CD4-positive, alpha-beta T cell treated with Interleukin-17A for 4 hours (primary cell): ENCODE data around the gene PARM1.
"Not testable (repeated sequence)": the region's sequence is repeated elsewhere in the genome, so short reads cannot be mapped to it uniquely, and the experiment has no call there.

Experiments
- DNase-seq: peaks from one replicate; pipeline ENCODE4 v3.0.0-alpha.2; 2020; ENCODE audit warnings: mixed read lengths

The PARM1 gene

DNA sequence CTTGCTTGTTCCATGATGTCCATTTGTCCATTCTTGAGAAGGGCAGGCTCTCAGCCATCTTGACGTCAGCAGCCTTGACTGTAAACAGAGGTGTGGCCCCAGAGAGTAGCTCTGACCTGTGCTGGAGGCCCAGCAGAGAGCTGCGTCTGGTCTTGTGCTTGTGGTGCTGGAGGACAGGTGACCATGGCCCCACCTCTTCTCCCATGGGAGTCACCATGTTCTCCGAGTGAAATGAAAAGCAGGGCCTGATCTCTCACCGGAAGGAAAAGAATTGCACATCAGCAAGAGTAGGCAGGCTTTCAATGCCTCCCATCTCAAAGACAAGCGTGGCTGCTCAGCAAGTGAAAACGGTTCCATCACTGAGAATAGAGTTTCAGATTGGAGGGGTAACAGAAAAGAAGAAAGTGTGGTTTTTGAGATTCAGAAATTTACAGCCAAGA, 11.5 kb downstream of the PARM1 start:
- no peak for DNase-seq

DNA sequence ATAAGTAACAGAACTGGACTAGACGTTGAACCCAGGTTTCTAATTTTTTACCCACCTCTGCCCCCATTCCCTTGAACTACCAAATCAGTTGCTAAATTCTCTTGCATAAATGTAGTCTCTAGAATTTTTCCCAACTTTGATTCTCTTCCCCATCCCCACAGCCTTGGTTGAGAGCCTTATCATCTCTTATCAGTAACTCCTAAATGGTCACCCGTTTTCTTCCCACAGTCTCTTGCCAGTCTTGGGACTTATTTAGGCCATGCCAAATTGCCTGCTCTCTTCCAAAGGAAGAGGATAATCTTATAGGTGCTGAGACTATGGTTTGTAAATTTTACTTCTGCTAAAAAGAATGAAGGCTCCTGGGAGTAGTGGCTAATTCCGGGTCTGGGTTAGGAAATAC, 13.3 kb downstream of the PARM1 start:
- no peak for DNase-seq

DNA sequence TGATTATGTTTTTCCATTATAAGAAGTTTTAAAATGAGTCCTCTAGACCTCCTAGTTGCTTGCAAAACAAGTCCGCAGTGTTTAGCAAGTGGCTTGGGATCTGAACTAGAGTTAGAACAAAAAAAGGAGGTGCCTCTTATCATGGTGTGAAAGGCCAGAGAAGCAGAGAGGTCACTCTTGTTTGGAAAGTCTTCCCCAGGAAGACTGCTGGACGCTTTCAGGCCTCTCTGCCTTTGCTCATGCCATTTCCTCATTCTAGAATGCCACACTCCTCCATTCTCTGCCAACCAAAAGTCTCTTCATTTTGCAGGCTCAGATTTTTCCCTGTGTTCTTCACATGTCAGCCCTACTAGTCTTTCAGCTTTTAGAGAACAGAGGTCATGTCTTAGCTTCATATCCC, 14.9 kb downstream of the PARM1 start:
- no peak for DNase-seq

DNA sequence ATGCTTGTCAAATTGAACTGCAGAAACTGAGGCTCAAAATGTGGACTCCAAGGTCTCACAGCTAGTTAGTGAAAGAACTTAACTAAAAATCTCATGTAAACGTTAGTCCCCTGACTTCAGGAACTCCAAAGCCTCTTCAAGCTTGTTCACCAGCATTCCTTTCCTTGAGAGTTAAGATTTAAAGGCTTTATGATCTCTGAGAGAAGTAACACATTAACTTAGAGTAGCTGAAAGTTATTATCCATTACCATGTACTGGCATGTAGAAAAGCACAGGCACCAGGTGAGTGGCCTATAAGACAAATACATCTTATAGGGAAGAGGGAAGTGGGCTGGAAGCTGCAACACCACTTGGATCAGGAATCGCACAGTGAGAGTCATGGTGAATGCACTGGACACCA, 15.3 kb downstream of the PARM1 start:
- no peak for DNase-seq

DNA sequence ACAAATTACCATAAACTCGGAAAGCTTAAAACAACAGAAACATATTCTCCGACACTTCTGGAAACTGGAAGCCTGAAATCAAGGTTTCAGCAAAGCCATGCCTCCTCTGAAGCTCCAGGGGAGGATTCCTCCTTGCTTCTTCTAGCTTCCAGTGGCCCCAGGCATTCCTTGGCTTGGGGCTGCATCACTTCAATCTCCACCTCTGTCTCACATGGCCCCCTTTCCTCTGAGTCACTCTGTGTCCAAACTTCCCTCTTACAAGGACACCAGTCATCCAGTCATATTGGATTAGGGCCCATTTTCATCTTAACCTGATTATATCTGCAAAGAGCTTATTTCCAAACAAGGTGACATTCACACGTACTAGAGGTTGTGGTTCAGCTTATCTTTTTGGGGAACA, 17.3 kb downstream of the PARM1 start:
- DNase-seq, result no peak

DNA sequence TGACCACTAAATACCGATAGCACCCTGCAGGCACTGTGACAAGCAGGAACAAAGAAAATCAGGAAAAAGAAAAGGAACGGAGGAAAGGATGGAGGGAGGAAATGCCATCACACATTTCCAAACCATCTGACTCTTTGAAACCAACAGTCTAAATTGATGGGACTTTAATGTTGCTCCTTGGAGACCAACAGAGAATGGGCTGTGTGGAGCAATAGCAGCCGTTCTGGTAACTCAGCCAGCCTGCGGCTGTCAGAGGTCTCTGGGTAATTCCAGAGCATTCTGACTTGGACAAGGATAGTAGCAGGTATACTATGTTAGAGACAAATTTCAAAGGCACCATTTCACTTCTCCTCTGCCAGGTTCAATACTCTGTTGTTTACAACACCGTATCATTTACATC, 18.0 kb downstream of the PARM1 start:
- DNase-seq, result no peak

DNA sequence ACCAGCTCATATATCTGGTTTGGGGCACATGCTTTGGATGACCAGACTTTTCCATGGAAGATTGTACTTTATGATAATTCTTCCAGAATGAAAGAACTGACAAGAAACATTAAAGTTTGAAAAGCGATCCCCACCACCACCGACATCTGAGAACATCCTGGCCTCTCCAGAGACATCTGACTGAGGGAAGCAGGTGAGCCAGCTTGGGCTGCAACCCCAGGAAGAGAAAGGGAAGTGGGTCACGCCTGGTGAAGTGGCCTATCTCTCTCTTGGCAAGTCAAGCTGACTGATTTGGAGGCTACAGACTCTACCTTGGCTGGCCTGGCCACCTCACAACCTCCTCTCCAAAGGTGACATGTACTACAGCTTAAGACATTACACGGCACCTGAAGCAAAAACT, 20.7 kb downstream of the PARM1 start:
- DNase-seq, result no peak

DNA sequence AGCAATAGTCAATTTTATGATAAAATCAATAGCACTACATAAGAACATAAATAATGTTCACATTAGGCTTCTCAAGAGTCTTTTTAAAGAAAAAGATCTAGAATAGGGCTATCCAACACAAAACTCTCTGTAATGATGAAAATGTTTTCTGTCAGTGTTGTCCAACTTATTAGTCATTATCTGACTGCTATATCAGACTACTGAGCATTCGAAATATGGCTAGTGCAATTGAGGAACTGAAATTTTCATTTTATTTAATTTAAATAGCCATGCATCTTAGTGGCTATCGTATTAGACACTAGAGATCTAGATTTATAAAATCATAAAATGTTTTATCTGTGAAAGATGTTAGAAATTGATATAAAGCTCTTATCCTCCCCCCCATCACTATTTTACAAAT, 26.0 kb downstream of the PARM1 start:
- DNase-seq, result no peak

DNA sequence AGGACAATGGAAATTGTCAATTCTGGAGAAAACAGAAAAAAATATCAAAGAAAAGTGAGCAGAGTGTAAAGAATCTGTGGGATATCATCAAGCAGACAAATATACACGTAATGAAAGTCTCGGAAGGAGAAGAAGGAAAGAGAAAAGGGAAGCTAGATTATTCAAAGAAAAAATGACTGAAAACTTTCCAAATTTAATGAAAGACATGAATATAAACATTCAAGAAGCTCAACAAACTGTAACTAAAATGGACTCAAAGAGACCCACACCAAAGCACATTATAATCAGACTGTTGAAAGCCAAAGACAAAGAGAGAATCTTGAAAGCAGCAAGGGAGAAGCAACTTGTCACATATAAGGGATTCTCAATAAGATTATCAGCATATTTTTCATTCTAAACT, 28.3 kb downstream of the PARM1 start:
- no peak for DNase-seq

DNA sequence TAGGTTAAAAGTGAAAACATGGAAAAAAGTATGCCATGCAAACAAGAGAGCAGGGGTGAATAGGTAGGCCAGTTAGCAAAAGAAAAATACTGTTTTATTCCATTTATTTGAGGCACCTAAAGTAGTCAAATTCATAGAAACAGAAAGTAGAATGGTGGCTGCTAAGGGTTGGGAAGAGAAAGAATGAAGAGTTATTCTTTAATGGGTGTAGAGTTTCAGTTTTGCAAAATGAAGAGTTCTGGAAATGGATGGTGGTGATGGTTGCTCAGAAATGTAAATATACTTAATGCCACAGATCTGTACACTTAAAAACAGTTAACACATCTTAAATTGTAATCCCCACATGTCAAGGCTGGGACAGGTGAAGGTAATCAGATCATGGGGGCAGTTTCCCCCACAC, 29.7 kb downstream of the PARM1 start:
- DNase-seq, result no peak

DNA sequence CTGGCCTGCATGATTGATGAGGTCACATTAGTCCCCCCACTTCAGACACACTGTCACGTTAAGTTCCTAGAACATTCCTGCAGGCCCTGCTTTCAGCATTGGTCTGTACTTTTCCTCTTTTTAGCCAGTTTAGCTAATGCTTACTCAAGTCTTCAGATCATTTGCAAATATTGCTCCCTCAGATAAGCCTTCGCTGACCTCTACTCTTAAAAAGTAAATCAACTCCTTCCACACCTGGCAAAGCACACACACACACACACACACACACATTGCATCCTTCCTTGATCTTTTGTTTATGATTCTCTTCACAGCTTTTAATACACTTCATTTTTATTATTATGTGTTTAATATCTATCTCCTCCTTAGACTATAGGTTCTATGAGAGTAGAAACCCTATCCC, 31.4 kb downstream of the PARM1 start:
- no peak for DNase-seq

DNA sequence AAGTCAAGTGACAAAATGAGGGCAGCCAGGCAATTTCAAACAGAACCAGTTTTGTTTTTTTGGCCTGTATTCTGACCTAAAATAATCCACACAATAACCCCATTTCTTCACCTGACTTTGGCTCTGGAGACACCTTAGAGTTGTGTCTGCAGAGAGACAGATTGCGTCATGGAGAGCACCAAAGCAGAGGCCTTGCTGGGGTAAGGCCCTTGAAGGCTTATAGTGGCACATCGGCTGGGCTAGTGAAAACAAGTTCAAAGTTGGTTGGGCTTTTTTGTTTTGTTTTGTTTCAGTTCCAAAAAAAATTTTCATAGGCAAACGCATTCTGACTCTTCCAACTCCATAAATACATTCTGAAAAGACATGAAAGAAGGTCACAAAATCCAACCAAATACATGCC, 34.4 kb downstream of the PARM1 start:
- no peak for DNase-seq

DNA sequence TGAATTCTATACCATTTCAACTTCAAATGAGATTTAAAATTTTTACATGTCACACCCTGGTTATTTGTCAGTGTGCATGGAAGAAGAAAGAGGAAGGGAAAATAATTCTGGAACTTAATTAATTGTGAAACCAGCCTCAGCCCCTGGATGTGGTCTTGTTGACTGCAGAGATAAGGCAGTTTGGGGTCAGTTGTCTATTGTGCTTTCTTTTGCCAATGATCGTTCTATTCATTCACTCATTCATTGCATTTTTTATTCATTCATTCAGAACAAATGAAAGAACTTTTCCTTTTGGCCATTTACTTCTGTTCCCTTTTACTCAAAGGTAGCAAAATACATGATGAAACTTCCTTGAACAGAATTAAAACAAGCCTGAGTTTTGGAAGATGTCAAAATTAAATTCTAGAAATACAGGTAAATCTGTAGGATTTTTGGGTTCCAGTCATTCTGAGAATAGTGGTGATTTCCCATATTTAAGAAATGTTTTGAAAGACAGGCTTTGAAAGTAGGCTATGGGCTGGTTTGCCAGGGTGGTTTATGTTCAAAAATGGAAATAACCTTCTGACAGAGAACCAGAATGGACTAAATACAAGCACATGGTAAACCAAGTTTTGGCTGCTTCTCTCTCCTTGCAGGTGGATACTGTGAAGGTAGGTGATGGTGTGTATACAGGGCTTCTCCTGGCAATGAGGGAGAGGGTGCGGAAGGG, 35.7 kb downstream of the PARM1 start:
- DNase-seq, result no peak

DNA sequence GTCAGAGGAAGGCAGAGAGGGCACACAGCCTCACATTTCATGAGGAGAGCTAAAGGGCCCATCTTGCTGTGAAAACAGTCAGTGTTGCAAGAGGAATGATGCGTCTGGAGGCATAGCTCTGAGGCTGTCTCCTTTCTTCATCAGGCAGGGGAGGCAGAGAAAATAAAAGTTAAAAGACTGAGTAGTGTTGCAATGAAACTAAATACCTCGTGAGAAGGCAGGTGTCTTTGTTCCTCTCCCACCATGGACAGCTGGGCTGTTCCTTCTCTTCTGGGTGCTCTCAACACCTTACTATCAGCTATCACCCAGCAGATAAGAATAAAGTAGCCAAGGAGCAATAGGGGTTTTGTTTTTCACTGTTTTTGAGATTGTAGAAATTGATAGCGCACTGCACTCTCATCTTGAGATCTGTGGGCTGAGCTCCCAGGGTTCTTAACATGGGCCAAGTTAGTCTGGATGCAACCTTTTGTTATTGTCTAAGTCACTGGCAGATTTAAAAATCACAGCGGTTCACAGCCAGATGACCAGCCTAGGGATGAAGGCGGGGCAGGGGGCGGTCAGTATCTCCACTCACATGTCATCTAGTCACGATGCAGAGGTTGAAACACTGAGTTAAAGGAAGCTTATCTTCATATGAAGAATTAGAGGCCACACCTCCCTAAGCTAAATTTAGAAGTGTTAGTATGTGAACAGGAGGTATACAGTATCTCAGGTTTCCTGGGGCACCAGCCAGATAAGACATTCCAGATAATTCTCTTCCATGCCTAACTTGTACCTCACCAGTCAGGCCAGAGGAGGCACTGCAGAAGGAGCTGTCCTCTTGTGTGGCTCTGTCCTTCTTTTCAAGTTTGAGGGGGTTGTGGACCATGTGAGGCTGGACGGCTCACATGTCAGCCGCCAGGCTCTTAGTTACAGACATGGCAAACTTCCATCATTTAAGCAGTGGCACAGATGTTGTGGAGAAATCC, 36.9 kb downstream of the PARM1 start:
- no peak for DNase-seq

DNA sequence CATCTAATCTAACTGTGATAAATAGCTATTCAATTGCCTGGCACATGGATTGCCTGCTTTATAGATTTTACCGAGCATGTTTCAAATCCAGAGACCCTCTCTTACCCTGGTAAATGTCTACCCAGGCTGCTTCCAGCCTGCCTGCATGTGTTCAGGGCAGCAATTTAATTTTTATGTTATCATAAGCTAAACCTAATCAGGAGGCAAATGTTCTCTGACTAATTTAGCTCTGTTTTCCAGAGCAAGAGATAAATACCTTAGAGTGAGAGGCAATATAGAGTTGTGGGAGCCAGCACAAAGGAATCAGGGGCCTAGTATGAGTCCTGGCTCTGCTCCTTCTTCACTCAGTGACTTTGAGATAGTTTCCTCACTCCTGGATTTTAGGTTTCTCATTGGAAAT, 37.7 kb downstream of the PARM1 start:
- no peak for DNase-seq

DNA sequence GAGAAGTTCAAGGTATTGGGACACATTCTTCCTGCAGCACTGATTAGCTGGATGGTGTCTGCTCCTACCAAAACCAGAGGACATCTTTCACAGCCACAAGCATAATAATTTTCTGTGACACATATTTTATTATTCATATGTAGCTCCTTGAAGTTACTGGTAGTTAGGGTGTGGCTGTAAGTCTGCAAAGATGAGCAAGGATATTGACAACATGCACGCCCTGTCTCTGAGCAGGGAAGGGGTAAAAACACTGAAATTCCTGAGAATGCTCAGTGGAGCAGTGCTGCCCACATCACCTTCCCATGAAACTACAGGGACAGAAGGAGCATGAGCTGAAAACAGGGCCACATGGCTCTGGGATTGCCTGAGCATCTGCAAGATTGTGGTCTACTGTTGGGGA, 38.9 kb downstream of the PARM1 start:
- DNase-seq, result no peak

DNA sequence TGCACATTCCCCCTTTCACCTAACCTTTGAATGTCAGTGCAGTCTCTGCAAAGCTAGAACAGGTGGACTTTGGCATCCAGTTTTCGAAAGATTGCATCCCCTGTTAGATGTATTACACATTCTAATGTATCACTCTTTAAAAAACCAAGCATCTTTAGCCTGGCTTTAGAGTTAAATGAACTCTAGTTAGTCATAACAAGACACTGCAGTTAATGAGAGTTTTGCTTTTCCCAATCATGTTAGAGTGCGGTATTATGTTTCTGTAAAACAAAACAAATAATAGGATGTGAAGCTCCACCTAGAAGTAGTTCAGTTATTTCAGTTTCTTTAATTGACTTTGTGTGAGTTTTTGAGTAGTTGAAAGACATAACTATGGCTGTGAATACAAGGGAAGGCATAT, 42.2 kb downstream of the PARM1 start:
- no peak for DNase-seq

DNA sequence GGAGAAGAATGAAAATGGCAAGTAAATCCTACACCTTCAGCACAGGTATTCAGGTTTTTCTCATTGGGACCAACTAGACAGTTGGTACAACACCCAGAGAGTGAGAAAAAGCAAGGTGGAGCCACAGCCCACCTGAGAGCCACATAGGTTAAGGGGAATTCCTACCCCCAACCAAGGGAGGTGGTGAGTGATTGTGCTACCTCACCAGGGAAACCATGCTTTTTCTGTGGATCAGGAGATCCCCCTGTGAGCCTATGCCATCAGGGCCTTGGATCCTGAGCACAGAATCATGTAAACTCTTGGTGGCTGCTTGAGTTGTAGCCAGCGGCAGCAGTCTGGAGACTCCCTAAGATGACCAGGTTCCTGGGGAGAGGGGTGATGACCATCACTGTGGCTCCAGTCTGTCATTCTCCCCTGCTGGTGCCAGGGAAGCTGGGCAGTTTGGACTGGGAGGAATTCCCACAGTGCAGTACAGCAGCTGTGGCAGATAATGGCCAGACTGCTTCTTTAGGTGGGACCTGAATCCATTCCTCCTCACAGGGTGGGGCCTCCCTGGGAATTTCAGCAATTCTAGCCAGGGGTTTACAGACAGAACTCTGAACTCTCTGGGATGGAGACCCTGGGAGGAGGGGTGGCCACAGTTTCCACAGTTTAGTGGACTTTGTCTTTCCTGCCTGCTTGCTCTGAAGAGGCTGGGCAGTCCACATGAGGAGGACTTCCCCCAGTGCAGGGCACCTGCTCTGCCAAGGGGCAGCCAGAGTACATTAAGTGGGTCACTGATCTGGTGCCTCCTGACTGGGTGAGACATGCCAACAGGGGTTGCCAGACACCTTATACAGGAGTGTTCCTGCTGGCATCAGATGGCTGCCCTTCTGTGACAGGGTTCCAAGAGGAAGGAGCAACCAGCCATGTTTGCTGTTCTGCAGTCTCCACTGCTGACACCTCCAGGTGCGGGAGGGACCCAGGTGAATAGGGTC, 43.2 kb downstream of the PARM1 start:
- DNase-seq, result no peak

DNA sequence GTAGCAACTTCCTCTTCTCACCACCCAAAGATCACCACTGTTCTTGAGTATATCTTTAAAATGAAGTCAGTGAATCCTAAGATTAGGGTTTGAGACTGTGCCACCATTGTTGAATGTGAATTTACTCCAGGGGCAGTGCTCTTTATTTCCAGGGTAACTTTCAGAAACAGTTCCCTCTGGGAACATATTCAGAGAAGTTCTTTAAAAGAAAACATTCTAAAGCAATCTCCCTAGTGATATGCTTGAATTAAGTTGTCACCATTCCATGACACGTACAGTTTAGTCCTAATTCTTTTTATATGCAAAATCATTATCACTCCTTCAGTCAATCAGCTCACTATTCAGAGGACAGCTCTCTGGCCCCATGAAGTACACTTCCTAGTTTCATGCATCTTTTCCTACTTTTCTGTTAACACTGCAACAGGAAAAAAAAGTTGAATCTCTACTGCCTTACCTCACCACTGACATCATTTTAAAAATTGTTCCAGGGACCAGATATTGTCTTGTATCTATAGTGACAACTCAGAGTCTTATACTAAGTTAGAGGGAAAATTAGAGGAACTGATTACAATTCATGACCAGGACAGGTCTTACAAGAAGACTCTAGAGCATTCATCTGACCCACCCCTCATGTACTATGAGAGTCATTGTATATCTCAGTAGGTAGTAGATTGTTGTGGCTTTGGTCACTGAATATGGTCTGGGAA, 49.8 kb downstream of the PARM1 start:
- DNase-seq, result no peak

DNA sequence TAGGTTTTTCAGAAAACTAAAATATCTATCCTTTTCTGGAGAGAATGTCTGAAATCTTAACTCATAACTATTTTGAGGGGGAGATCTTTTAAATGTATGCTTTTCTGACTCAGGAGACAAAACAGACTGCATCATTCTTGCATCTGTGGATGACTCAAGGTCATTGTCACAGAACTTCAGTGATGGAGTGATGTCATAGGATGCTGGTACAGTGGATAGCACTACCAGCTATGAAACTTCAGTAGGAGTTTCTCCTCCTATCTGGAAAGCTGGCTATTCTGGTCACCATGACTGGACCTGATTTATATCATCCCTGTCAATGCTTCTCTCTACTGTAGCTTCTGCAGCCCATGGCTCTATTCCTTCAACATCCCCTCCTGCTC, 50.3 kb downstream of the PARM1 start:
- DNase-seq, result no peak

DNA sequence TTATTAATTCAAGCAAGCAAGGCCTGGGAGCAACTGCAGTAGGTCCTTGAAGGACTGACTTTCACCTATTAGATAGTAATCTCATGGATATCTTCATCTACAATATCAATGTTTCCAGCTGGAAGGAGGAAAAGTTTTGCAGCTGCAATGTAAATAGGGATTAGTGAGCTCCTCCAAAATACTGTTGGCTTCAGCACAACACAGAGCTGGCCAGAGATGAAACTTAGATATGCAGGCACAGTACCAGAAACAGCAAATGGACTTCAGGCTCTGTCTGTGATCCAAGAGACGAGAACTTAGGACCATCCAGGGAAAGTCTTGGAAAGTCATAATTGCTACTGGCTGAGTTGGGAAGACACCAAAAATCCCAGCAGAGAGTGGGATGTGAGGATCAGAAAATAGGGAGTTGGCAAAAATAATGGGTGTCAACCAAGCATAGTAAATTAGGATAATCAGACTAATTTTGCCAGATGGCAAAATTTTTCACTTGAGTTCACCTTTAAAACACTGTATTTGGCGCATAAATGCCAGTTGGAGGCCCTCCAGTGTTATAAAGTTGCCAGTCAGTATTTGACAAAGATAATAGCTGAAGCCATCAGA, 57.5 kb downstream of the PARM1 start:
- no peak for DNase-seq

DNA sequence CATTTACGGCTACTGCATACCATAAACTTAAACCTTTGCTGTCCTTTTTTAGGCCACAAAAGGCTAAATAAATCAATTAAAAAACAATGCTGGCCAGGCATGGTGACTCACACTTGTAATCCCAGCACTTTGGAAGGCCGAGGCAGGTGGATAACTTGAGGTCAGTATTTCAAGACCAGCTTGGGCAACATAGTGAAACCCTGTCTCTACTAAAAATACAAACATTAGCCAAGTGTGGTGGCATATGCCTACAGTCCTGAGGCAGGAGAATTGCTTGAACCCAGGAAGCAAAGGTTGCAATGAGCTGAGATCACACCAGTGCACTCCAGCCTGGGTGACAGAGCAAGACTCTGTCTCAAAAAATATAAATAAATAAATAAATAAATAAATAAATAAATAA, 61.5 kb downstream of the PARM1 start:
- DNase-seq, result not testable (repeated sequence)
